ENCODE data around the gene DGKZ. TPM values are rescaled to one million over a fixed set of nuclear protein-coding genes. Genes with fewer than 3 reads are reported as not detected.

Gene DGKZ
- total and polyA plus RNA-seq, 2 experiments from 2014 or later, result 21.4 to 62.7 TPM

GRCh38 chr11:46421257-46421880, 74.1 kb downstream of the DGKZ start:
- no peak for DNase-seq
- Histone ChIP-seq H3K27ac (no peak overlapping the region), H3K79me2 (ENCODE audit: insufficient read depth) (no peaks in the 10 kb centered on the region), H3K9ac (no peak overlapping the region), H3K27me3 (replicated peaks; ENCODE audit: insufficient read depth) (no peaks in the 10 kb centered on the region), H3K4me2 (ENCODE audit: unreplicated experiment) (no peak overlapping the region), H2AFZ (no peak overlapping the region), H3K9me2 (ENCODE audit: insufficient read depth) (no peaks in the 10 kb centered on the region), H3K9me3 (ENCODE audit: low read depth) (no peaks in the 10 kb centered on the region), H3K4me1 (ENCODE audit: insufficient read depth) (no peaks in the 10 kb centered on the region), H3K4me3 (no peak overlapping the region), H4K20me1 (ENCODE audit: insufficient read depth) (no peaks in the 10 kb centered on the region), H3F3A (ENCODE audit: insufficient read depth) (no peaks in the 10 kb centered on the region), H3K36me3 (ENCODE audit: low read depth) (peaks cover 5% of the 10 kb centered on the region; the same call in 1 of the 2 replicates)
- no peak for TF ChIP-seq EZH2 (IDR thresholded peaks at IDR 0.05; ENCODE audit: insufficient read depth, poor library complexity, severe bottlenecking)
- no peak for TF ChIP-seq EZH2phosphoT487 (IDR thresholded peaks at IDR 0.05; ENCODE audit: insufficient read depth, low read depth)
- WGBS, 2 experiments (ENCODE audit: low coverage in 1 of 2, low lambda C conversion rate in 2 of 2, missing lambda C conversion rate in 2 of 2), result 96 to 99% methylated on average over 8 of the region's 8 CpGs
- in situ Hi-C loops (cut with MboI), result no loop called here

- no peak overlapping the region for H3K4me2 ChIP-seq (ENCODE audit: unreplicated experiment)
- H4K20me1 ChIP-seq (ENCODE audit: insufficient read depth), result no peaks in the 10 kb centered on the region
- no peak overlapping the region for H3K9ac ChIP-seq
- WGBS, 2 experiments (ENCODE audit: low coverage in 1 of 2, low lambda C conversion rate in 2 of 2, missing lambda C conversion rate in 2 of 2), result 96 to 97% methylated on average over 7 of the region's 7 CpGs
- TF ChIP-seq EZH2 (IDR thresholded peaks at IDR 0.05; ENCODE audit: insufficient read depth, poor library complexity, severe bottlenecking) (no peak), EZH2phosphoT487 (IDR thresholded peaks at IDR 0.05; ENCODE audit: insufficient read depth, low read depth) (no peak)
- H3K27me3 ChIP-seq (replicated peaks; ENCODE audit: insufficient read depth), result no peaks in the 10 kb centered on the region
- H3K4me1 ChIP-seq (ENCODE audit: insufficient read depth), result no peaks in the 10 kb centered on the region
- no peak overlapping the region for H2AFZ ChIP-seq
- no peaks in the 10 kb centered on the region for H3K79me2 ChIP-seq (ENCODE audit: insufficient read depth)
- no peaks in the 10 kb centered on the region for H3K9me2 ChIP-seq (ENCODE audit: insufficient read depth)
- no peak overlapping the region for H3K27ac ChIP-seq
- H3F3A ChIP-seq (ENCODE audit: insufficient read depth), result no peaks in the 10 kb centered on the region
- no peaks in the 10 kb centered on the region for H3K9me3 ChIP-seq (ENCODE audit: low read depth)
- no peak overlapping the region for H3K4me3 ChIP-seq
- no peak for DNase-seq
- in situ Hi-C loops (cut with MboI), result no loop called here
- peaks cover 2% of the 10 kb centered on the region; the same call in 1 of the 2 replicates for H3K36me3 ChIP-seq (ENCODE audit: low read depth)
Measured at GRCh38 chr11:46422588-46422987, 75.3 kb downstream of the DGKZ start.

DNA sequence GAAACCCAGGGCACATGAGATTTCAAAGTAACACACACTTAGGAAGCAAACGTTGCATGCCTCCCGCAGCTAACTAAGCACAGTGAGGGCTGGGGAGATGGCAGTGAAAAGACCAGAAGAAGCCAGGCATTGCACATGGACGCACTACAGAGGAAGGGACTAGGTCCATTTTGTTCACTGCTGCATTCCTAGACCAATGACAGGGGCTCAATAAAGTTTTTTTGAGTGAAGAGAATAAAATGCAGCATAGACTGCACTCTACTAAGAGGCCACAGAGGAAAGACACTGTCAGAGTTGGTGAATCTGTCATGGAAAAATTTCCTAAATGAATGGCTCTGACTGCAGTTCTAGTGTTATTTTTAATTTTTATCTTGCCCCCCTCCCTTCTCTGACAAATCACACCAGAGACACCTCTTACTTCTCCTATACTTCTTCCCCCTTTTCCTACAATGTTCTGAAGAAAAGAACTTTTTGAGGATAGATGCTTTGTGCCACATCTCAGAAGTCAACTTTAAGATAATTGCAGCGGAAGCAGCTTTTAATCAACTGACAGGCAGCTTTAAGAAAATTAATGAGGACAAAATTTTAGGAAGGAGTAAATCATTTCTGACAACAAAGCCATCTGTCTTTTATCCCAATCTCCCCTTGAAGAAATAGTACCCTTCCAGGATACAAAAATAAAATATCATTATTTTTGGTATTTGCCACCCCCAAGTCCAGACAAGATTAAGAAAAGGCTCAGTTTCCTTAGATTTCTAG, 79.1 kb downstream of the DGKZ start:
- Histone ChIP-seq H3K4me1 (ENCODE audit: insufficient read depth) (no peaks in the 10 kb centered on the region), H3K9me2 (ENCODE audit: insufficient read depth) (no peaks in the 10 kb centered on the region), H4K20me1 (ENCODE audit: insufficient read depth) (no peaks in the 10 kb centered on the region), H2AFZ (no peak overlapping the region), H3K4me3 (no peak overlapping the region), H3K27ac (no peak overlapping the region), H3K36me3 (ENCODE audit: low read depth) (peaks cover 5% of the 10 kb centered on the region; the same call in 1 of the 2 replicates), H3K27me3 (replicated peaks; ENCODE audit: insufficient read depth) (no peaks in the 10 kb centered on the region), H3K9me3 (ENCODE audit: low read depth) (no peaks in the 10 kb centered on the region), H3F3A (ENCODE audit: insufficient read depth) (0 out of 2 replicates have a peak, but pooled peaks cover 3% of the 10 kb centered on the region), H3K4me2 (ENCODE audit: unreplicated experiment) (no peak overlapping the region), H3K79me2 (ENCODE audit: insufficient read depth) (no peaks in the 10 kb centered on the region), H3K9ac (no peak overlapping the region)
- DNase-seq, result no peak
- TF ChIP-seq EZH2phosphoT487 (IDR thresholded peaks at IDR 0.05; ENCODE audit: insufficient read depth, low read depth) (no peak), EZH2 (IDR thresholded peaks at IDR 0.05; ENCODE audit: insufficient read depth, poor library complexity, severe bottlenecking) (no peak)
- 88 to 90% methylated on average over 4 of the region's 4 CpGs for WGBS, 2 experiments (ENCODE audit: low coverage in 1 of 2, low lambda C conversion rate in 2 of 2, missing lambda C conversion rate in 2 of 2)
- in situ Hi-C loops (cut with MboI), result no loop called here

- 0 out of 2 replicates have a peak, but pooled peaks cover 3% of the 10 kb centered on the region for H3F3A ChIP-seq (ENCODE audit: insufficient read depth)
- no peak overlapping the region for H3K9ac ChIP-seq
- 0 out of 2 replicates have a peak, but pooled peaks cover 5% of the 10 kb centered on the region for H3K36me3 ChIP-seq (ENCODE audit: low read depth)
- no peaks in the 10 kb centered on the region for H3K9me3 ChIP-seq (ENCODE audit: low read depth)
- no peak overlapping the region for H3K27ac ChIP-seq
- no peak overlapping the region for H3K4me2 ChIP-seq (ENCODE audit: unreplicated experiment)
- H3K4me3 ChIP-seq, result no peak overlapping the region
- H3K27me3 ChIP-seq (replicated peaks; ENCODE audit: insufficient read depth), result no peaks in the 10 kb centered on the region
- no peaks in the 10 kb centered on the region for H3K79me2 ChIP-seq (ENCODE audit: insufficient read depth)
- H4K20me1 ChIP-seq (ENCODE audit: insufficient read depth), result no peaks in the 10 kb centered on the region
- in situ Hi-C loops (cut with MboI), result no loop called here
- H2AFZ ChIP-seq, result no peak overlapping the region
- no peaks in the 10 kb centered on the region for H3K9me2 ChIP-seq (ENCODE audit: insufficient read depth)
- TF ChIP-seq EZH2 (IDR thresholded peaks at IDR 0.05; ENCODE audit: insufficient read depth, poor library complexity, severe bottlenecking) (no peak), EZH2phosphoT487 (IDR thresholded peaks at IDR 0.05; ENCODE audit: insufficient read depth, low read depth) (no peak)
- 97 to 100% methylated on average over 9 of the region's 9 CpGs for WGBS, 2 experiments (ENCODE audit: low coverage in 1 of 2, low lambda C conversion rate in 2 of 2, missing lambda C conversion rate in 2 of 2)
- DNase-seq, result no peak
- no peaks in the 10 kb centered on the region for H3K4me1 ChIP-seq (ENCODE audit: insufficient read depth)
Measured at GRCh38 chr11:46427364-46427763, 80.1 kb downstream of the DGKZ start.

Measured in GM23248 (cell line).